Lower lobe of right lung (tissue), 2 donors: ENCODE results near the gene HEYL. TPM values are rescaled to one million over a fixed set of nuclear protein-coding genes. Genes with fewer than 3 reads are reported as not detected.
A peak's percentile ranks its signal among the peaks of the same experiment; 100 is the strongest.

Source experiments
- ATAC-seq, 2 donors: fragments of 200-7000 bp; cut with Tn5 transposase; one replicate each; pipeline ENCODE4 v1.9.1; 2020 to 2022; ENCODE audit warnings: mild to moderate bottlenecking in 2 of 2, moderate library complexity in 2 of 2
- DNase-seq: peaks from one replicate; pipeline ENCODE4 v3.0.0-alpha.2; 2020
- H3K27ac ChIP-seq: fragments of 200-600 bp; one replicate; pipeline ENCODE4 v1.8.0; 2022
- H3K27me3 ChIP-seq: fragments of 200-600 bp; one replicate; pipeline ENCODE4 v1.8.0; 2022; ENCODE audit warnings: low read depth
- H3K36me3 ChIP-seq: fragments of 200-600 bp; one replicate; pipeline ENCODE4 v1.8.0; 2022; ENCODE audit warnings: mild to moderate bottlenecking
- H3K4me1 ChIP-seq: fragments of 200-600 bp; one replicate; pipeline ENCODE4 v1.8.0; 2022
- H3K4me3 ChIP-seq: fragments of 200-600 bp; one replicate; pipeline ENCODE4 v1.8.0; 2022; ENCODE audit warnings: mild to moderate bottlenecking
- H3K9me3 ChIP-seq: fragments of 200-600 bp; one replicate; pipeline ENCODE4 v1.8.0; 2022
- intact Hi-C: fragments of 100-400 bp; cut with DNase I; formaldehyde crosslinking; loops from one replicate; pipeline ENCODE4 v1.11.0; 2022
- total RNA-seq: library from RNA; stranded (reverse); fragmentation: NEBNext Ultra II Directional; extraction: Animal tissue kit (Norgen Biotek cat#: 25700); gene quantifications from one replicate; pipeline ENCODE4 v1.2.1, GENCODE V29; 2021
- TF ChIP-seq, protein P1 (sequence below): fragments of 200-600 bp; IDR thresholded peaks from one replicate; pipeline ENCODE4 v1.8.0; 2022; ENCODE audit warnings: antibody characterized with exemption, mild to moderate bottlenecking
- donor health status: DM: no; HTN: yes; CAD: no; lungs with severe emphysema.

The HEYL gene
- total RNA-seq, 1 donor from 2014 or later, result 10.4 TPM

DNA sequence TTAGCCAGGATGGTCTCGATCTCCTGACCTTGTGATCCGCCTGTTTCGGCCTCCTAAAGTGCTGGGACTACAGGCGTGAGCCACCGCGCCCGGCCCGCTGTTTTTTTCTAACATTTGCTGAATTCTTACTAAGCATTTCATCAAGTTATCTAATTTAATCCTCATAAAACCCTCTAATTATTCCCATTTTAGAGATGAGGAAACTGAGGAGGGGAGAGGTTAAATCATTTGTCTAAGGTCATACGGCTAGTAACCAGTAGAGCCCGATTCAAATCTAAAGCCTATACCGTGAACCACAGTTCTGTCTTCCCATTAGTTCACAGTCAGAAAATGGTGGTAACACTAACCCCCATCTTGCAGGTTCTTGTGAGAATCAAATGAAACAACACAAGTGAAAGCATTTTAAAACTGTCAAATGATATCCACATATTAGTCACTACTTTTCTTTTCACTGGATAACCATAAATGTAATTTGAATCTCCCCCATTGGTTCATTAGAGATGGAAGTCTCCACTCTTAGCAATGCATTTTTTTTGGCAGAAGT is 10.6 kb downstream of the HEYL start:
- intact Hi-C loops, result no loop called here
- TF ChIP-seq, protein P1, sequence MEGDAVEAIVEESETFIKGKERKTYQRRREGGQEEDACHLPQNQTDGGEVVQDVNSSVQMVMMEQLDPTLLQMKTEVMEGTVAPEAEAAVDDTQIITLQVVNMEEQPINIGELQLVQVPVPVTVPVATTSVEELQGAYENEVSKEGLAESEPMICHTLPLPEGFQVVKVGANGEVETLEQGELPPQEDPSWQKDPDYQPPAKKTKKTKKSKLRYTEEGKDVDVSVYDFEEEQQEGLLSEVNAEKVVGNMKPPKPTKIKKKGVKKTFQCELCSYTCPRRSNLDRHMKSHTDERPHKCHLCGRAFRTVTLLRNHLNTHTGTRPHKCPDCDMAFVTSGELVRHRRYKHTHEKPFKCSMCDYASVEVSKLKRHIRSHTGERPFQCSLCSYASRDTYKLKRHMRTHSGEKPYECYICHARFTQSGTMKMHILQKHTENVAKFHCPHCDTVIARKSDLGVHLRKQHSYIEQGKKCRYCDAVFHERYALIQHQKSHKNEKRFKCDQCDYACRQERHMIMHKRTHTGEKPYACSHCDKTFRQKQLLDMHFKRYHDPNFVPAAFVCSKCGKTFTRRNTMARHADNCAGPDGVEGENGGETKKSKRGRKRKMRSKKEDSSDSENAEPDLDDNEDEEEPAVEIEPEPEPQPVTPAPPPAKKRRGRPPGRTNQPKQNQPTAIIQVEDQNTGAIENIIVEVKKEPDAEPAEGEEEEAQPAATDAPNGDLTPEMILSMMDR, result no peak
- Histone ChIP-seq H3K4me1 (no peaks in the 10 kb centered on the region), H3K9me3 (no peaks in the 10 kb centered on the region), H3K27ac (no peak overlapping the region), H3K27me3 (no peaks in the 10 kb centered on the region), H3K4me3 (no peak overlapping the region), H3K36me3 (peaks cover 33% of the 10 kb centered on the region)
- no peak for DNase-seq
- ATAC-seq, result no peak

DNA sequence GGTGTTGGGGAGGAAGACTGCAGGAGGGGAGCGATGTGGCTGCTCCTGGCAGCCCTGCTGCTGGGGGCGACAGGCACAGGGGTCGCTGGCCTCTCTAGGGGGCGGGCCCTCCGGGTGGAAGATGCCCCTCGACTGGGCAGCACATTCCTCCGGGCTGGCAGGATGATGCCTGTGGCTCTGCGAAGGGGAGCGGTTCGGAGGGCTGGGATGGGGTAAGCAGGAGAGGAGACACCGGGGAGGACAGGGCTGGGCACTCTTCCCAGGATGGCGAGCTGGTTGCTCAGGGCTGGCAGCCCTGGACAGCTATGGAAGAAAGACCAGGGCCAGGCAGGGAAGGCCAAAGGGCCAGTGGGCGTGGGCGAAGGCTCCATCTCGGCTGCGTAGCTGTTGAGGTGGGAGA is 12.8 kb downstream of the HEYL start:
- H3K27me3 ChIP-seq, result no peaks in the 10 kb centered on the region
- no peak overlapping the region for H3K4me3 ChIP-seq
- TF ChIP-seq, protein P1, result no peak
- H3K27ac ChIP-seq, result peak overlapping the region; percentile 71
- peaks cover 33% of the 10 kb centered on the region for H3K36me3 ChIP-seq
- DNase-seq (no peak), ATAC-seq (no peak)
- H3K4me1 ChIP-seq, result peaks cover 5% of the 10 kb centered on the region
- H3K9me3 ChIP-seq, result no peaks in the 10 kb centered on the region
- intact Hi-C loops, result no loop called here

DNA sequence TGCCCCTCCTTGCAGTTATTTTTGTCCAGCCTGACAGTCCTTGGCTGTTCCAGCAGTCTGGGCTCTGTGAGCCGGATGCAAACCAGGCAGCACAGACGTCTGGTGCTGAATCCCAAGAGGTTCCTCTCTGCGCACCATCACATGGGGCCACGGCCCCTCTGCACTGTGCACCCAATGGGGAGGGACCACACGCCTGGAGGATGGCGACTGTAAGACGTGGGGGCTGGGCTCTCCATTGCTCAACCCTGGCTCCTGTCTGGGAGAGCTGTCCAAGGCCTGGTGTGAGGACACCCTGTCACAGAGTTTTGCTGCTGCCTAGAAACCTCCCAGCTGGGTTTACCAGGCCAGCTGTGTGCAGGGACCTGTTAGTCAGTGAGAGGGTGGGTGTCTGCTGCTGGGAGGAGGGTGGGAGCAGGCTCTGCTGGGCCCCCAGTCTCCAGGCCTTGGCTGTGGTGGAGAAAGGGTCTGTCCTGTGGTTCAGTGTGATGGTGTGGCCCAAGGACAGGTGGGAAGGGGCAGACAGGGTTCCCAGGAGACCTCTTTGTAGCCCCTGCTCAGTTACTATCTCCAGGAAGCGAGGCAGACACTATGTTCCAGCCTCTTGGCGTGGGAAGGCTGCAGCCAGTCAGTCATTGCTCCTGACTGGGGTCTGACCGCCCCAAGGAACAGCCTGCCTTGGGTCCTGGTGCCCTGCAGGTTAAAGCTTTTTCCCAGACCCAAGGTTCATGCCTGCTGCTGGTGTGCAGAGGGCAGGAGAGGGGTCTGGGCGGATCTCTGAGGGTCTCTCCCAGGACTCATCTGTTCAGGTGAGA is 13.8 kb downstream of the HEYL start:
- intact Hi-C loops, result no loop called here
- ATAC-seq (peak; percentile 84 to 90), DNase-seq (peak; percentile 66)
- H3K36me3 ChIP-seq, result peaks cover 25% of the 10 kb centered on the region
- TF ChIP-seq, protein P1, result no peak
- peak overlapping the region; percentile 71 for H3K27ac ChIP-seq
- no peak overlapping the region for H3K4me3 ChIP-seq
- peaks cover 5% of the 10 kb centered on the region for H3K4me1 ChIP-seq
- H3K9me3 ChIP-seq, result no peaks in the 10 kb centered on the region
- H3K27me3 ChIP-seq, result no peaks in the 10 kb centered on the region

DNA sequence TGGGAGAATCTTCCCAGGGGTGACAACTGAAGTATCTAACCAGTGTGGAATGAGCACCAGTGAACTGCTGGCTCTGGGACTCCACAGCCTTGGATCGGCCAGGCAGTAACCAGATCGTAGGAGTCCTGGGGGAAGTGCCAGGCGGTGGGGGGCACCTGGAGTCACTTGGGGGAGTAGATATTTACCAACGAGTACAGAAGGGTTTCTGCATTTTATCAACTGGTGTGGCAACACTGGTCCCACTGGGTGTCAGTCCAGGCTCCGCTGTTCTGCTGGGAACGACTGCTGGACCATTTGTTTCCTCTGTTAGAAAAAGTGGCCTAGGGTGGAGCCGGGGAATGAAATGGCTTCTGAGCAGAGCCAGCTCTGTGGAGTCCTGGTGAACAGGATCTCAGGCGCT is 14.4 kb downstream of the HEYL start:
- peak overlapping the region; percentile 20 for H3K27ac ChIP-seq
- no peaks in the 10 kb centered on the region for H3K27me3 ChIP-seq
- ATAC-seq (no peak), DNase-seq (no peak)
- no peaks in the 10 kb centered on the region for H3K9me3 ChIP-seq
- peaks cover 19% of the 10 kb centered on the region for H3K36me3 ChIP-seq
- H3K4me3 ChIP-seq, result no peak overlapping the region
- peaks cover 5% of the 10 kb centered on the region for H3K4me1 ChIP-seq
- intact Hi-C loops, result no loop called here
- TF ChIP-seq, protein P1, result no peak

DNA sequence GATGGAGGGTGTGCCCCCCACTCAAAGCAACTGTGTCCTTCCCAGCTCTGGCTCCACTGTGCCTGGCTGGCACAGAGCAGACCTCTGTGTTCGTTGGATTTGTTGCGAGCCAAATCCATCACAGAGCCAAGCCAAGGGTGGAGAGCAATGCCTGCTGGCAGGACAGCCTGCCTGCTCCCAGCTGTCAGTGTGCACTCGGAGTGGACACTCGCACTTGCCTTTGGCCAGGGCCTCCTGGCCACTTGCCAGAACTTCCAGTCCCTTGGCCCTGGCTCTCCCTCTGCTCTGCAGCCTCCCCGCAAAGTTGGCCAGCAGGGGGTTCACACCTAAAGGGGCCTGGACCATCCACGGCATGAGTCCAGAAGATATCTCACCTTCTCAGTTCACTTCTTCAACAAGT is 16.4 kb downstream of the HEYL start:
- TF ChIP-seq, protein P1, result no peak
- Histone ChIP-seq H3K9me3 (no peaks in the 10 kb centered on the region), H3K27ac (no peak overlapping the region), H3K36me3 (peaks cover 11% of the 10 kb centered on the region), H3K27me3 (no peaks in the 10 kb centered on the region), H3K4me1 (peaks cover 5% of the 10 kb centered on the region), H3K4me3 (no peak overlapping the region)
- ATAC-seq (no peak), DNase-seq (peak; percentile 50)
- intact Hi-C loops, result no loop called here
